Frontal cortex (tissue), 4 donors: Measurements from ENCODE around the gene MAGEB16. TPM values are rescaled to one million over a fixed set of nuclear protein-coding genes. Genes with fewer than 3 reads are reported as not detected.

Source experiments
- DNase-seq, 2 donors: peaks; one replicate each; pipeline ENCODE4 v3.0.0; 2012; ENCODE audit warnings: low spot score in 2 of 2
- FAIRE-seq: peaks from 2 replicates; lab custom pipeline; 2012; peaks lifted over from hg19 to GRCh38; lab: Jason Lieb, UNC
- total RNA-seq: library from RNA; depleted of rRNA; stranded (reverse); fragments of >200 nt; gene quantifications from one replicate; pipeline ENCODE4 v1.2.3, GENCODE V29; 2014
- donor health status: control.
- donor health status: control.
- donor health status: control.

The MAGEB16 gene
- not detected for total RNA-seq

- FAIRE-seq, result no peak
- DNase-seq, result no peak
These were observed at the start of gene MAGEB16 for GRCh38 chrX:35798042-35798441. Gene MAGEB16, plus strand, starts transcription at chrX:35798342. Its CDS starts 3,855 bp downstream, at chrX:35802197.

- DNase-seq (no peak), FAIRE-seq (no peak)
These were observed 24.1 kb upstream of the MAGEB16 start for GRCh38 chrX:35773958-35774564.

- no peak for FAIRE-seq
- no peak for DNase-seq
These were observed 13.1 kb upstream of the MAGEB16 start for GRCh38 chrX:35785075-35785474.

- FAIRE-seq (no peak), DNase-seq (no peak)
These were observed 11.9 kb upstream of the MAGEB16 start for GRCh38 chrX:35786271-35786670.

- DNase-seq, result no peak
- no peak for FAIRE-seq
These were observed 10.3 kb upstream of the MAGEB16 start for GRCh38 chrX:35787867-35788266.

GRCh38 chrX:35800474-35800873, 2.3 kb downstream of the MAGEB16 start:
- FAIRE-seq, result no peak
- DNase-seq, result no peak

- DNase-seq (no peak), FAIRE-seq (no peak)
These were observed 11.6 kb downstream of the MAGEB16 start for GRCh38 chrX:35809781-35810180.

GRCh38 chrX:35819241-35819640, 21.1 kb downstream of the MAGEB16 start:
- FAIRE-seq (no peak), DNase-seq (no peak)

- DNase-seq (no peak), FAIRE-seq (no peak)
These were observed 28.4 kb downstream of the MAGEB16 start for GRCh38 chrX:35826503-35826902.

GRCh38 chrX:35829501-35829900, 31.4 kb downstream of the MAGEB16 start:
- FAIRE-seq (no peak), DNase-seq (no peak)

- no peak for FAIRE-seq
- DNase-seq, result no peak
These were observed 43.7 kb downstream of the MAGEB16 start for GRCh38 chrX:35841872-35842271.

- no peak for FAIRE-seq
- no peak for DNase-seq
These were observed 44.5 kb downstream of the MAGEB16 start for GRCh38 chrX:35842674-35843073.

GRCh38 chrX:35847736-35848135, 49.6 kb downstream of the MAGEB16 start:
- FAIRE-seq (no peak), DNase-seq (no peak)

Other genes starting within 250 kb of the MAGEB16 start
- 5.3 TPM for gene CFAP47, start 121.4 kb downstream of the MAGEB16 start, total RNA-seq